EL (cell line): Measurements from ENCODE around the gene HFE.
"Not testable (repeated sequence)": the region's sequence is repeated elsewhere in the genome, so short reads cannot be mapped to it uniquely, and the experiment has no call there.

ENCODE experiments used
- DNase-seq: peaks from one replicate; pipeline ENCODE4 v3.0.0-alpha.2; 2016

HFE gene

GRCh38 chr6:26115226-26115625 is 28.0 kb downstream of the HFE start:
- no peak for DNase-seq

- DNase-seq = no peak
These were observed 29.0 kb downstream of the HFE start for GRCh38 chr6:26116267-26116666.

GRCh38 chr6:26118999-26119398 is 31.8 kb downstream of the HFE start:
- DNase-seq = no peak

GRCh38 chr6:26120115-26120514 is 32.9 kb downstream of the HFE start:
- DNase-seq = not testable (repeated sequence)

GRCh38 chr6:26120807-26121140 is 33.5 kb downstream of the HFE start:
- no peak for DNase-seq

- DNase-seq = peak; percentile 52
These were observed 34.1 kb downstream of the HFE start for GRCh38 chr6:26121141-26122004.

- DNase-seq = no peak
These were observed 34.8 kb downstream of the HFE start for GRCh38 chr6:26122005-26122388.

- no peak for DNase-seq
These were observed 35.2 kb downstream of the HFE start for GRCh38 chr6:26122402-26122792.

- DNase-seq = peak; percentile 98
These were observed 35.8 kb downstream of the HFE start for GRCh38 chr6:26122793-26123674.

- no peak for DNase-seq
These were observed 36.4 kb downstream of the HFE start for GRCh38 chr6:26123675-26123946.

- peak; percentile 98 for DNase-seq
These were observed 36.9 kb downstream of the HFE start for GRCh38 chr6:26123947-26124780.

- DNase-seq = no peak
These were observed 37.8 kb downstream of the HFE start for GRCh38 chr6:26124781-26125685.

GRCh38 chr6:26126394-26127235 is 39.4 kb downstream of the HFE start:
- no peak for DNase-seq

GRCh38 chr6:26128013-26128771 is 41.0 kb downstream of the HFE start:
- DNase-seq = no peak

GRCh38 chr6:26129656-26130055 is 42.4 kb downstream of the HFE start:
- DNase-seq = no peak

GRCh38 chr6:26130581-26131249 is 43.5 kb downstream of the HFE start:
- DNase-seq = no peak

- DNase-seq = no peak
These were observed 44.4 kb downstream of the HFE start for GRCh38 chr6:26131618-26132017.

- DNase-seq = no peak
These were observed 46.5 kb downstream of the HFE start for GRCh38 chr6:26133730-26134129.

GRCh38 chr6:26136321-26136720 is 49.1 kb downstream of the HFE start:
- DNase-seq = no peak
